H1 (cell line): Measurements from ENCODE around the gene TMEM120A. TPM values are rescaled to one million over a fixed set of nuclear protein-coding genes. Genes with fewer than 3 reads are reported as not detected.

Source experiments
- CHD7 ChIP-seq: fragments of 300-600 bp; sonication (generic); IDR thresholded peaks from 2 replicates; pipeline ENCODE4 v1.7.1; 2012; ENCODE audit warnings: low read length, moderate library complexity, mild to moderate bottlenecking, inconsistent platforms; ENCODE audit not compliant: insufficient replicate concordance
- EP300 ChIP-seq, 2 experiments: IDR thresholded peaks; 1 replicate in 1 of 2; 2 replicates in 1 of 2; pipeline ENCODE4 v1.6.1; 2011 to 2012; ENCODE audit warnings: low read depth in 2 of 2, low read length in 2 of 2, mild to moderate bottlenecking in 2 of 2, borderline replicate concordance in 1 of 2, inconsistent platforms in 1 of 2, moderate library complexity in 1 of 2
- GABPA ChIP-seq: IDR thresholded peaks from 2 replicates; pipeline ENCODE4 v1.6.1; 2011; ENCODE audit warnings: mild to moderate bottlenecking, low read length, moderate library complexity, borderline replicate concordance; ENCODE audit not compliant: insufficient read depth
- USF2 ChIP-seq: IDR thresholded peaks from 2 replicates; pipeline ENCODE4 v1.6.1; 2011; ENCODE audit warnings: low read length, improper control_type of control experiment
- polyA plus RNA-seq, 7 experiments: library from polyadenylated mRNA; depleted of rRNA in 3 of 7; stranded (reverse) in 5 of 7; unstranded in 2 of 7; fragments of >200 nt in 5 of 7; fragments of 200-250 nt in 2 of 7; gene quantifications; 1 replicate in 5 of 7; 2 replicates in 1 of 7; 4 replicates in 1 of 7; pipeline versions ENCODE4 v1.2.1 to v1.2.3, GENCODE V29; 2011 to 2013; ENCODE audit warnings: missing spikeins in 2 of 7, mixed read lengths in 2 of 7
- total RNA-seq: library from RNA; stranded (reverse); fragmentation: NEBNext Ultra II Directional; extraction: Animal tissue kit (Norgen Biotek cat#: 25700); gene quantifications from 2 replicates; pipeline ENCODE4 v1.2.1, GENCODE V29; 2021

TMEM120A gene
- total and polyA plus RNA-seq, 2 of the 8 experiments (the other 6 are each of a cell fraction or from before 2014, with no cell fraction given) = 15.6 to 49.9 TPM

- no peak for TF ChIP-seq CHD7
- no peak for TF ChIP-seq EP300 (IDR thresholded peaks at IDR 0.05; ENCODE audit: borderline replicate concordance in 1 of 2, low read depth in 2 of 2, low read length in 2 of 2)
- no peak for TF ChIP-seq USF2
- no peak for TF ChIP-seq GABPA
Observed at GRCh38 chr7:76000566-76000965, 6.2 kb upstream of the TMEM120A start (continued).
